Lower leg skin (tissue), 3 donors: Measurements from ENCODE around the gene PPP1R13B.

ENCODE experiments used
- POLR2A ChIP-seq, 2 donors: fragments of 450-650 bp; IDR thresholded peaks; one replicate each; pipeline ENCODE4 v1.6.1; 2016 to 2017; ENCODE audit warnings: antibody characterized with exemption in 2 of 2, mild to moderate bottlenecking in 1 of 2, moderate library complexity in 1 of 2
- TF ChIP-seq, protein P1 (sequence below), 3 donors: fragments of 450-650 bp; IDR thresholded peaks; one replicate each; pipeline ENCODE4 v1.5.1; 2016; ENCODE audit warnings: antibody characterized with exemption in 3 of 3, mild to moderate bottlenecking in 3 of 3, moderate library complexity in 2 of 3

DNA sequence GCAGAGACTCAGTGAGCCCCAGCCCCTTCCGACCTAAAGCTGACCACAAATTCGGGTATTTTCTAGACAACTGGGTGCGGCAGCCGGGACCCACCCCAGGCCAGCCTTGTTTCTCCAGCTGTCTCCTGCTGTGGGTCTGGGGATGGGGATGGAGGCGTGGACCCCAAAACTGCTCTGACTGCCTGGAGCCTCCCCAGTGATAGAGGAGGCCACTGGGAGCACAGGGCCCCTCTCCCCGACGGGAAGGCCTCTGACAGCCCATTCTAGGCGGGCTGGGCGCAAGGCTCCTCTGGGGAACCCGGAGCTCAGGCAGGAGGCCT is 42.6 kb upstream of the PPP1R13B start:
- TF ChIP-seq, protein P1, sequence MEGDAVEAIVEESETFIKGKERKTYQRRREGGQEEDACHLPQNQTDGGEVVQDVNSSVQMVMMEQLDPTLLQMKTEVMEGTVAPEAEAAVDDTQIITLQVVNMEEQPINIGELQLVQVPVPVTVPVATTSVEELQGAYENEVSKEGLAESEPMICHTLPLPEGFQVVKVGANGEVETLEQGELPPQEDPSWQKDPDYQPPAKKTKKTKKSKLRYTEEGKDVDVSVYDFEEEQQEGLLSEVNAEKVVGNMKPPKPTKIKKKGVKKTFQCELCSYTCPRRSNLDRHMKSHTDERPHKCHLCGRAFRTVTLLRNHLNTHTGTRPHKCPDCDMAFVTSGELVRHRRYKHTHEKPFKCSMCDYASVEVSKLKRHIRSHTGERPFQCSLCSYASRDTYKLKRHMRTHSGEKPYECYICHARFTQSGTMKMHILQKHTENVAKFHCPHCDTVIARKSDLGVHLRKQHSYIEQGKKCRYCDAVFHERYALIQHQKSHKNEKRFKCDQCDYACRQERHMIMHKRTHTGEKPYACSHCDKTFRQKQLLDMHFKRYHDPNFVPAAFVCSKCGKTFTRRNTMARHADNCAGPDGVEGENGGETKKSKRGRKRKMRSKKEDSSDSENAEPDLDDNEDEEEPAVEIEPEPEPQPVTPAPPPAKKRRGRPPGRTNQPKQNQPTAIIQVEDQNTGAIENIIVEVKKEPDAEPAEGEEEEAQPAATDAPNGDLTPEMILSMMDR (IDR thresholded peaks at IDR 0.05), result no peak
- TF ChIP-seq POLR2A (IDR thresholded peaks at IDR 0.05), result no peak
